HEK293 (cell line): ENCODE data around the gene SP4.

Experiments
- CTCF ChIP-seq: fragments of 450-650 bp; formaldehyde crosslinking; IDR thresholded peaks from 2 replicates; pipeline ENCODE4 v1.5.1; 2016; ENCODE audit warnings: missing biosample characterization, missing genetic modification characterization
- WT1 ChIP-seq: fragments of 450-650 bp; formaldehyde crosslinking; IDR thresholded peaks from 2 replicates; pipeline ENCODE4 v1.5.1; 2016; ENCODE audit warnings: missing biosample characterization, missing genetic modification characterization
- YY1 ChIP-seq: fragments of 450-650 bp; formaldehyde crosslinking; IDR thresholded peaks from 2 replicates; pipeline ENCODE4 v1.5.1; 2018; ENCODE audit warnings: missing biosample characterization, missing genetic modification characterization
- YY2 ChIP-seq: fragments of 450-650 bp; formaldehyde crosslinking; IDR thresholded peaks from 2 replicates; pipeline ENCODE4 v1.5.1; 2016; ENCODE audit warnings: missing biosample characterization, missing genetic modification characterization
- ZBTB7A ChIP-seq: fragments of 450-650 bp; formaldehyde crosslinking; IDR thresholded peaks from 2 replicates; pipeline ENCODE4 v1.5.1; 2016; ENCODE audit warnings: low read depth, missing biosample characterization, missing genetic modification characterization
- ZBTB8A ChIP-seq: fragments of 450-650 bp; formaldehyde crosslinking; IDR thresholded peaks from 2 replicates; pipeline ENCODE4 v1.5.1; 2016; ENCODE audit warnings: missing biosample characterization, missing genetic modification characterization
- ZNF555 ChIP-seq: fragments of 450-650 bp; formaldehyde crosslinking; conservative IDR thresholded peaks from 2 replicates; pipeline ENCODE4 v1.5.1; 2017; ENCODE audit warnings: missing biosample characterization, mild to moderate bottlenecking, missing genetic modification characterization, inconsistent platforms

GRCh38 chr7:21544303-21544656 lies 116.4 kb downstream of the SP4 start:
- TF ChIP-seq WT1 (no peak), ZBTB7A (tag by site-specific recombination) (no peak), CTCF (tag by site-specific recombination) (no peak), ZBTB8A (tag by site-specific recombination) (no peak), YY2 (tag by site-specific recombination) (no peak), ZNF555 (tag by site-specific recombination) (no peak), YY1 (tag by site-specific recombination) (no peak)
